HG03196 (cell line): Measurements from ENCODE around the gene CIRBP.
A peak's percentile ranks its signal among the peaks of the same experiment; 100 is the strongest.

ENCODE experiments used
- ATAC-seq: cut with Tn5 transposase; IDR thresholded peaks from one replicate; pipeline ENCODE4 v1.9.1; 2021; ENCODE audit not compliant: unreplicated experiment

The CIRBP gene

GRCh38 chr19:1266916-1267476 lies 2.1 kb upstream of the CIRBP start:
- ATAC-seq: peak; percentile 19

- ATAC-seq: no peak
Observed at GRCh38 chr19:1267477-1268225, 1.5 kb upstream of the CIRBP start.

DNA sequence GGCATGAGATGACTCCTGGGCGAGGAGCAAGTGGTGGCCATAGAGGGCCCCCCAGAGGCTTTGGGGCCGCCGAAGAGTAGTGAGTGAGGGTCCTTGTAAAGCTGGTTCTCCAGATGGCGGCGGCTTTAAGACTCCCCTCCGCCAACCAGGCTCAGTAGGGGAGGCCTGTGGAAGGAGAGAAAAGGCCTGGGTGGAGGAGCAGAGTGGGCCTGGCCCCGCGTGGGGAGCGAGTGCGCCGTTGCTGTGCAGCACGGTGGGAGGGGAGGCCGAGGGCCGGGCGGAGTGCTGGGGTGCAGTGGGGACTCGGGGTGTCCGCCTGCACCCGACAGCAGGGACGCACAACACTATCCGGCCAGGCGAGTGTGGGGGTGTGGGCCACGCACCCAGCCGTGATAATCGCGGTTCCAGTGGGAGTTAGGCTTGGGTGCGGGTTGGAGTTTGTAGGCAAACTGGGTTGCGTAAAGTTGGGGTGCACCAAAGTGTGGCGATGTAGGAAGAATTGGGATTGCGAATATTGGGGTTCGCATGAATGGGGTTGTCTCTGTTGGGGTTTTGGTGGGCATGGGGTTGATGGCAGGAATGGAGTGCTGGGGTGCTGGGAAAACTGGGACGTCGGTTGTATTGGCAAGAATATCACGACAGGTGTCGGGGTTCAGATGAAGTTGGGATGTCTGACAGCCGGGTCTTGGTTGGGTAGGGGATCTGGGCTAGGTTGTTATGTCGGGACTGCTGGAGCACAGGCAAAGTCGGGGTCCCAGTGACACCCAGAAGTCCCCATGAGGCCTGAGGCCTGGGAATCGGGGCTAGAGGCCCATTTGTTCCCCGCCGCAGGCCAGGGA lies 687 bp upstream of the CIRBP start:
- ATAC-seq: no peak

DNA sequence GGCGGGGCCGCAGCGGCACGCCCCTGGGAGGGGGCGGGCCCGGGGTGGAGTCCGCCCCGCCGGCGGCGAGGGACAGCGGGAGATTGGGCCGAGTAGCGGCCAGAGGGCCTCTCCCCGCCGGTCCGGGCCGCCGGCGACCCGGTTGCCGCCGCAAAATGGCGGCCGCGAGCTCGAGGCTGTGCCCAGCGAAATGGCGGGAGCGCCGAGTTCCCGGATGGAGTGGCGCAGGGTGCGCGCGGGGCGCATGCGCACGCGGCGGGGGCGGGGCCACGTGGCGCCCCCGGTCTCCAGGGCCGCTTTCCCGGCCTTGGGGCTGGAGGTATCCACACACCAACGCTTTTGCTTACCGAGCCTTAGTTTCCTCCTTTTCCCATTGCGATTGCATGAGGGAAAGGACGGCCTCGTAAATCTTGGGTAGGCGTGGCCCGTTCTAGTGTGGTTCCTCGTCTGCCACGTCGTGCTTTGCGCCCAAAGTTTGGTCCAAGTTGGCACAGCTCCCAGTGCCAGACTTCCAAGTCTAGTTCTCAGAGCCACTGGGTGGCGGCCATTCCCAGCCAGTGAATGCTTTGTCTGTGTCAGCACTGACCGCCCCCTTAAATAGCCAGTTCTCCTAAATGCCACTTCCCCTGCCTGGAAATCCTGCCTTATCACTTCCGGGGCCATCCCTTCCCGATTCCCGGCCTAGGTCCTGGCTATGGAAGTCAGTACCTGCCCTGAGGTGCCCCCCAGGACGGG lies 513 bp downstream of the CIRBP start:
- ATAC-seq: peak; percentile 21

- ATAC-seq: no peak
Observed at GRCh38 chr19:1270213-1270853, 1.2 kb downstream of the CIRBP start.

GRCh38 chr19:1270854-1271527 lies 1.9 kb downstream of the CIRBP start:
- ATAC-seq: no peak

DNA sequence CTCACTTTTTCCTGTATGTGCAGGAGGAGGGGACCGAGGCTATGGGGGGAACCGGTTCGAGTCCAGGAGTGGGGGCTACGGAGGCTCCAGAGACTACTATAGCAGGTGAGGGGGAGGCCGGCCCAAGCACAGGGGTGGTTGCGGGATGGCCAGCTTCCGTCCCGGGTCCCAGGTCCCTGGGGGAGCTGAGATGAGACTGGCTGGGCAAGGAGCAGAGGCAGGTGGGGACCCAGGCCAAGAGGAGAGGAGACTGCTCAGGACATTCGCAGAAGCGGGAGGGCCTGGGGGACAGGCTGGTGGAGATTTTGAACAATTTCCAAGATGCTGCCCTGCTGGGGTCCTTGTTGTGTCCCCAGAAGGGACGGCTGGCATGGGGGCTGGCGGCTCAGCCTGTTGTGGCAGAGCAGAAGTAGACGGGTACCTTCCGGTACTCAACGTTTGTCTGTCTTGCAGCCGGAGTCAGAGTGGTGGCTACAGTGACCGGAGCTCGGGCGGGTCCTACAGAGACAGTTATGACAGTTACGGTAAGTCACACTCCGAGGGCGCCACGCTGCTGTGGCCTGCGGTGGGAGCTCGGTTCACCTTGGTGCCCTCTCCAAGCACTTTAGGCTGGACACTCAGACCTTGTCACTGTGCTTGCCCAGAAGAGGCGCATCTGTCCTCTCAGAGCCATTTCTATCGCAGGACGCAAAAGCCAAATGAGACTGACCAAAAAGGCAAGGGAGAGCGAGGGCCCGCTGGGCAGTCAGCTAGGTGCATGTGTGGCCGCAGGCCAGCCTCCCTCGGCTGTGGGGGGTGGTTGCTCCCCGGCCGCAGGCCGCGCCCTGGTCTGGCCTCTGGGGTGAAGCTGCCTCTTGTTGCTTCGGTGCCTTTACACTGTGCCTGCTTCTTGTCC lies 2.6 kb downstream of the CIRBP start:
- no peak for ATAC-seq

DNA sequence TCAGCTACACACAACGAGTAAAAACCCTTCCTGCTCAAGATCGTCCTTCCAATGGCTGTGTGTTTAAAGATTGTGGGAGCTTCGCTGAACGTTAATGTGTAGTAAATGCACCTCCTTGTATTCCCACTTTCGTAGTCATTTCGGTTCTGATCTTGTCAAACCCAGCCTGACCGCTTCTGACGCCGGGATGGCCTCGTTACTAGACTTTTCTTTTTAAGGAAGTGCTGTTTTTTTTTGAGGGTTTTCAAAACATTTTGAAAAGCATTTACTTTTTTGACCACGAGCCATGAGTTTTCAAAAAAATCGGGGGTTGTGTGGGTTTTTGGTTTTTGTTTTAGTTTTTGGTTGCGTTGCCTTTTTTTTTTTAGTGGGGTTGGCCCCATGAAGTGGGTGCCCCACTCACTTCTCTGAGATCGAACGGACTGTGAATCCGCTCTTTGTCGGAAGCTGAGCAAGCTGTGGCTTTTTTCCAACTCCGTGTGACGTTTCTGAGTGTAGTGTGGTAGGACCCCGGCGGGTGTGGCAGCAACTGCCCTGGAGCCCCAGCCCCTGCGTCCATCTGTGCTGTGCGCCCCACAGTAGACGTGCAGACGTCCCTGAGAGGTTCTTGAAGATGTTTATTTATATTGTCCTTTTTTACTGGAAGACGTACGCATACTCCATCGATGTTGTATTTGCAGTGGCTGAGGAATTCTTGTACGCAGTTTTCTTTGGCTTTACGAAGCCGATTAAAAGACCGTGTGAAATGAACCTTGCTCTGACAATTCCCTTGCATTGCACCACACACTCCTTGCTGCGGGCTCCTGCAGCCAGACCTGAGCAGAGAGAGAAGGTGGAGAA lies 3.5 kb downstream of the CIRBP start:
- no peak for ATAC-seq

DNA sequence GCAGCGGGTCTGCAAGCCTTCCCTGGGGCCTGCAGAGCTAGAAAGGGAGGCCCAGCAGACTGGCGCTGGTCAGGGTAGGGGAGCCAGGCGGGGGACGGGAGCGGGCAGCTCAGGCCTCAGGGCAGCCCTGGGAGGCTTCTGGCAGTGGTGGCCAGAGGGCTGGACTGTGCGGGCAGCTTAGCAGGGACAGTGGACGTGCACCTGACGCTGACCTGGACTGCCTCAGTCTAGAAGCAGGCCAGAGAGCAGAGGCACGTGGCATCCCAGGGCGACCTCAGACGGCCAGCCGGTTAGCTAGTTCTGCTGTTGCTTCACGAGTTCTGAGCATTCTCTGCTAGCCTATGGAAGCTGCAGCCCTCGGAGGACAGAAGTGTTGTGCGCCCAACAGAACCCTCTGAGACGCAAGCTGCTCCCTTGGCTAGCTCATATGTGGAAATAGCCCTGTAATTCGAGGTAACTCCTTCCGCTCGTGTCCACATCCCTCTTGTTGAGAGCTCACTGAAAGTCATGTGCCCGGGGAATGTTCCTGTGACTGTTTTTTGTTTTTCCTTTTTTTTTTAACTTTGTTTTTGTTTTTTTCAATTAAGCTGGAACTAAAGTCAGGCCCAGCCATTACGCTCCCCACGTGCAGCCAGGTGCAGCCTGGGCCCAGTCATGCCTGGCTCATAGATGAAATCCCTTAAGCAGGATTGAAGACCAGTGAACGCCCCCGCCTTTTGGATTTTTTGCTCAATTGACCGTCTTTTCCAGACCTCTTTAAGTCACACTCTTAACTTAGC lies 4.3 kb downstream of the CIRBP start:
- ATAC-seq: no peak

- no peak for ATAC-seq
Observed at GRCh38 chr19:1274081-1274851, 5.1 kb downstream of the CIRBP start.

DNA sequence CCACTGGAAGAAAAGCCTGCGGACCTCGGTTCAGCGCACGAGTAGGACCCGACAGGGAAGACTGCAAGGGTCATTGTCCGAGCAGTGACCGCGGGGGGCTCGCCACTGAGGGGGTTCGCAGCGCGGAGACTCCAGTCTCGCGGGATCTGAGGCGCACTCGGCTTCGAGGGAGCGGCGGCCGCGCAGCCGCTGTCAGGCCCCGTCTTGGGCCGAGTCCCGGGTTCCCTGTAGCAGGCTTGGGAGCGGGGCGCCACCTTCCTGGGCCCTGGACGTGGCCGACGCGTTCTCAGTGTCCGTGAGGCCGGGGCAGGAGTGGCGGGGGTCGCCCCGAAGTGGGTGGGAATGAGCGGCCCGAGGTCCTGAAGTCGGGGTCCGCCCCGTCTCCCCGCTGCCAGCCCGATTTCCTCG lies 5.7 kb downstream of the CIRBP start:
- no peak for ATAC-seq

DNA sequence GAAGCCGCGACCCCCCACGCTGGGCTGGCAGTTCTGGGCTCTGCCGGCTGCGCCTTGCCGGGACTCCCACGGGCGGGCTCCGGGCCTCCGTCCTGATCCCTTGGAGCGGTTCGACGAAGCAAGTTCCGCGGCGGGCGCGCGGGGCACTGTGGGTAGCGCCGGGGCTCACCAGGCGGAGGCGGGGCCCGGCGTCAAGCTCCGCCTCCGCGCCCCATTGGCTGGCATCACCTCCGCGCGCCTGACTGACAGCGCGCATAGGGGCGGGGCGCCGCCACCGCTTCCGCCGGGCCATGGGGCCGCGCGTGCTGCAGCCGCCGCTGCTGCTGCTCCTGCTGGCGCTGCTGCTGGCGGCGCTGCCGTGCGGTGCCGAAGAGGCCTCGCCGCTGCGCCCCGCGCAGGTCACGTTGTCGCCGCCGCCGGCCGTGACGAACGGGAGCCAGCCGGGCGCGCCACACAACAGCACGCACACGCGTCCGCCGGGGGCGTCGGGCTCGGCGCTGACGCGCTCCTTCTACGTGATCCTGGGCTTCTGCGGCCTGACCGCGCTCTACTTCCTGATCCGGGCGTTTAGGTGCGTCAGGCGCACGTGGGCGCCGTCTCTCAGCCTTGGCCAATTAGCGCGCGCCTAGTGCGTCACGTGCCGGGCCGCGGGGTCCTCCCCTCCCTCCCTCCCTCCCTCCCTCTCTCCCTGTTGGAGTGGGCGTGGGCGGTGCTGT lies 6.3 kb downstream of the CIRBP start, which contains the start of gene FAM174C:
FAM174C (plus strand) TSS at position 271 of the 716 bp plus-strand sequence; CDS start at position 291, 20 bp downstream.
- peak; percentile 54 for ATAC-seq

DNA sequence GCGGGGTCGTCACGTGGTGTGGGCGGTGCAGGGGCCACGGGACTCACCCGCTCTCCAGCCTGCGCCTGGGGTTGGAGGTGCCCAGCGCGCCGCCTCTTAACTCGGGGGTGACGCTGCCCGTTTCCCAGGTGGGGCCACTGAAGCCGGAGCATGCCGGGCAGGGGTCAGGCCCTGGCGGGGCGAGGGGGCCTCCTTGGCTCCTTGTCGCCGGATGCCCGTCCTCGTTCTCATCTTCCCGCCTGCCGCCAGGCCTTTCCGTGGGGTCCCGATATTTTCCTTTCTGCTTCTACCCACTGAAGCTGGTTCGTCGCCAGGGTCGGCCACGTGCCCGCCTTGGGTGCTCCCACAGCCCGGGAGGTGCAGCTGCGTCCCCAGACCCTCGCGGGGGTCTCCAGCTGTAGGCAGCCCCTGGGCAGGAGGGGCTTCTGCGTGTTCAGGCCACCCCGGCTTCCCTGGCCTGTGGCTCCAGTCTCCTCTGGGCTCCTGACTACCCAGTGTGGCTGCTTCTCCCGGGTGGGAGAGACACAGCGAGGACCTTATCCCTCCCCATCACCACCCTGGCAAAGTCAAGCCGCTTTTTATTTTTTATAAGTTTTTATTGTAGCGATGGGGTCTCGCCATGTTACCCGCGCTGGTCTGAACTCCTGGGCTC lies 7.0 kb downstream of the CIRBP start:
- ATAC-seq: no peak

GRCh38 chr19:1276628-1277022 lies 7.5 kb downstream of the CIRBP start:
- no peak for ATAC-seq

GRCh38 chr19:1277061-1277460 lies 7.9 kb downstream of the CIRBP start:
- ATAC-seq: no peak

DNA sequence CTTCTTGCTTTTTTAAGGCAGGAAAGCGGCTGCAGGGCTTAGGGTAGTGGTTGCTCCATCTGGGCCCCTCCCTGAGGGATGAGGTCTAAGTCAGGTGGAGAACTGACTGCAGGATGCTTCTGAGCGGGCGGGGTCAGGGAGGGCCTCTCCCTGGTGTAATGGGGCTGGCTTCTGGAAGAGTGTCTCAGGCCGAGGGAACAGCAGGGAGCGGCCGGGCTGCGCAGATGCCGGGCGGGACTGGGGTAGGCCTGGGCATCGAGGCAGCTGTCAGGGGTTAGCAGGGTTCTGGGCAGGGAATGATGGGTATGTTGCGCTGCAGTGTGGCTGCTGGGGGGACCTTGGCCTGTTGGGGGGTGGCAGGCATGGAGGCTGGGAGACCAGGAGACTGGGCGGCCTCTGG lies 8.9 kb downstream of the CIRBP start:
- ATAC-seq: no peak
